HG02759 (cell line): ENCODE measurements around the gene SESN1.

Experiments
- ATAC-seq: cut with Tn5 transposase; IDR thresholded peaks from one replicate; pipeline ENCODE4 v1.9.1; 2021; ENCODE audit warnings: mild to moderate bottlenecking, moderate library complexity; ENCODE audit not compliant: unreplicated experiment

SESN1 gene

DNA sequence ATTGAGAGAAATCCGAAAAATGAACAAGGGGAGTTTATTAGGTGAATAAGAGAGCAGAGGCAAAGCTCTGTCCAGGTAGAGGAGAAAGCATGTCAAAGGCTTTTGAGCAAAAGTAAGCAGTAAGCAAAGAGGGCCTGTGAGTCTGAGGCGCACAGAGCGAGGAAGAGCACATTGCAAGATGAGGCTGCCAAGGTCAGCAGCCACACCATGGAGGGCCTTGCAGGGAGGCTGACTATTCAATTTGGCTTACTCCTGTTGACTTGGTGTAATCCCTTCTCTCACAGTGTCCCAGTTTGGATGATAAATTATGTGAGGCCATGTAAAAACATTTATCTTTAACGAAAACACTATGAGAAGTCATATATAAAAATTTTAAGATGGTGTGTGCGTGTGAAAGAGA, 32.4 kb downstream of the SESN1 start:
- ATAC-seq, result no peak

DNA sequence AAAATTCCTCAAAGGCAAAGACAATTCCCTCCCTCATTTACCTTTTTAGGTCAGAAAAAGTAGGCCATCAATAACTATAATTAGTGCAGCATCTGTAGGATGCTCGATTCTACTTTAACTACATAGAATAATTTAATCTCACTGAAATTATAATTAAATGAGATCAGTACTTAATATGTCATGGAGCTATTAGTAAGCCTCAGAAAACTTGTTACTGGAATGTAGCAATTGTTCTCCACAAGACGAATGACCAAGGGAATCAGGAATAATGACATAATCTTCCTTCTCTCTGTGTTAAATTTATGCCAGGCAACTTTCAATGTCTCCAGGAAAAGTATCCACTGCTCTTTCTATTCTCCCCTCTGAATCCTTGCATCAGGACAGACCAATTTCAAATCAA, 34.1 kb downstream of the SESN1 start:
- ATAC-seq, result no peak

DNA sequence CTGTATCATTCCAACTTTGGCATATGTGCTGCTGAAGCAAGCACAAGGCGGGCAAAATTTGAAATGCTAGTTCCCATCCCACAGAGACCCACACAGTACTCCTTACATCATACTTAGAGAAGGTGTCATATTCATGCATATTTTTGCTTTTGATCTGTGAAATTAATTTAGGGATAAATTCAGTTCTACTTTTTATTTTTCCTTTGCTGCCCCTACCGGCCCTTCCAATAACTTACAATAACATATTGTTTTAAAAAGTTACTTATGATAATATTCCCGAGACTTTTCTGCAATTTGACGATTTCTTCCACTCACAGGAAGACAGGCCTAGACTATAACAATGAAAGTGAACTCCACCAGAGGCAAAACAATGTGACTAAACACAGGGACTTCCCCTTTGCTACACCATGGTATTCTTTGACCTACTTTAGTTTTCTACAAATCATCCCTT, 35.0 kb downstream of the SESN1 start:
- ATAC-seq, result no peak

DNA sequence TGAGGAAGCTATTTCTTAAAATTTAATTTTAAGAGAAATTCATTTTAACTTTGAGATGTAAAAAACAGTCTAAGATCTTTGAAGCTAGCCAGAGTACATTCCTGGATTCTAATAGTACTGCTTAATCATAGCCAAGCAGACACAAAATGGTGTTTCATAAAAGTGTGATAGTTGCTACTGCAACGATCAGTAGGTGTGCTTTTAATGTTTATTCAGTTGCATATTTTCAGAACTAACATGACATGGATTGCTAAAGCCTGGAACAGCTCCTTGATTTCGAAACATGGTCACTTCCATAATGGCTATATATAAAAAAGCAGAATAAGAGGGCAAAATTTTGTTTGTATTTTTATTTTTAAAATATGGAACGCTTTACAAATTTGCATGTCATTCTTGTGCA, 35.5 kb downstream of the SESN1 start:
- ATAC-seq, result no peak

DNA sequence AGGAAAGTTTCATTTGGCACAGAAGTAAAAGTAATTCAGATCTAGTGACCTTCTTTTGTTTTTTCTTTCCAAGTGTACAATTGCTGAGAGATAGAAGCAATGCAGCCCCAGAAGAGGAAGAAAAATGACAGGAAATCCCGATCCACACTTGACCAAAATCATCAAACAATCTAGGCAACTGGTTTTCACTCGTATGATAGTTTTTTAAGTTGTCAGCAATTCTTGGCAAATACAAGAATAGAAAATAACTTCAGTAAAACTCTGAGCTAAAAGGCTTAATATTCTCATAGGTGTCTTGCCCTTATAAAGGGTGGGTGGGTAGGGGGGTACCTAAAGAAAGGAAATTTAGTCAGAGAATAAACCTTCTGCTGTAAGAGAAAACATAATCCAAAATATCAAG, 36.0 kb downstream of the SESN1 start:
- ATAC-seq, result no peak

DNA sequence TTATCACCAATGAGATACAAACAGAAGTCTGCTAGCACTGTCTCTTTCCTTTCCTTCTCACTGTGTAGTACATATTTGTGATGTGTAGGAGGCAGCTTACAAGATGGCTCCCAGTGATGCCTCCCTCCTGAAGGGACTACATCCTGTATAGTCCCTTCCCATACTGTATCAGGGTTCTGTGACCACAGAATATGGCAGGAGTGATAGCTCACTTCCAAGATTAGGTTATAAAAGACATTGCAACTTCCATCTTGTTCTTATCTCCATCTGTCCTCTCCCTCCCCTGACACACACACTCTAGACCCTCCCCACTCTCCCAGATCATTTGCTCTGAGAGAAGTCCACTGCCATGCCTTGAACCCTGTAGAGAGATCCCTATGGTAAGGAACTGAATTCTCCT, 38.0 kb downstream of the SESN1 start:
- no peak for ATAC-seq

DNA sequence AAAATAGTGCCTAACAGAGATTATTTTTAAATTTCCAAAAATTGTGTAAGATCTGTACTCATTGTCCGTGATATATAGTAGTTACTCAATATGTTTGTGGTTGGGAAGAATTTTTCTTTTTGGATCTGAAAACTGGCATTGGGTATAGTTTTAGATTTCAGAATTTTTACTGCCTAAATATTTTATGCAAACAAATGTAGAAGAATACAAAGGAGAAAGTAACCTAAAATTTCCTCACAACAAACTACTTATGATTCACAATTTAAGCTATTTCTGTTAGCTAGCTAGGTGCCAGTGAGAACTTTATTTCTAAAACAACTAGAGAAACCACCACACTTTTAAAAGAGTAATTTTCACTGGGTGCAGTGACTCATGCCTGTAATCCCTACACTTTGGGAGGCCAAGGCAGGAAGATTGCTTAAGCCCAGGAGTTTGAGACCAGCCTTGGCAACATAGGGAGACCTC, 38.8 kb downstream of the SESN1 start:
- ATAC-seq, result no peak

DNA sequence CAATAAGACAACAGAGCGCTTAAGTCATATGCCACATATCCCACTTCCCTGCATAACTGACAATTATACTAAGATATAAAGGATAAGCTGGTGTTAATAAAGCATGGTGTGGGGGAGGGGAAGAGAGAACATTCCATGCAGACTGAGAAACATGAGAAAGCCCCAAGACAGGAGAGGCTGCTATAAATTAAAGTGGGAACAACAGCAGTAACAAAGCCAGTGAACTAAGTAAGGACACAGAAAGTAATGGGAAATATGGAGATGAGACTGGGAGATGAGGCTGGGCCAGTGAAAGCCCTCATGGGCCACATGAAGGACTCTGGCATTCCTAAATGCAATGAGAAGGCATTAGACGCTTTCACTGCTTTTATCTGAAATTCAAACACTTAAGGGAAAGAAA, 41.3 kb downstream of the SESN1 start:
- ATAC-seq, result no peak

DNA sequence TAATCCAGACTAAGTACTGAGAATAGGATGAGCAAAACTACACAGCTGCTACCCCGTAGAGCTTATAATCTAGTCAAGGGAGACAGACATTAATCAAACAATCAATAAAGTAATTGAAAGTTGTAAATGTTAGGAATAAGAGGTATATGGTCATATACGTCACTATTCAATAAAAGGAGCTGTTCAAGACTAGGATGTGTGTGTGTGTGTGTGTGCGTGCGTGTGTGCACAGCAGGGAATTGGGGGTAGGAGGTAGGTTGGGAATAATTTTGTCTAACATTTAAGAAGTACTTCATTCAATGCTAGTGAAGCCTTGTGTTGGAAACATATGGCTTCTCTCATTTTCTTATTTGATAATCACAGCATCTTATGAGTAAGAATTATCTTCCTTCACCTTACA, 41.8 kb downstream of the SESN1 start:
- no peak for ATAC-seq

DNA sequence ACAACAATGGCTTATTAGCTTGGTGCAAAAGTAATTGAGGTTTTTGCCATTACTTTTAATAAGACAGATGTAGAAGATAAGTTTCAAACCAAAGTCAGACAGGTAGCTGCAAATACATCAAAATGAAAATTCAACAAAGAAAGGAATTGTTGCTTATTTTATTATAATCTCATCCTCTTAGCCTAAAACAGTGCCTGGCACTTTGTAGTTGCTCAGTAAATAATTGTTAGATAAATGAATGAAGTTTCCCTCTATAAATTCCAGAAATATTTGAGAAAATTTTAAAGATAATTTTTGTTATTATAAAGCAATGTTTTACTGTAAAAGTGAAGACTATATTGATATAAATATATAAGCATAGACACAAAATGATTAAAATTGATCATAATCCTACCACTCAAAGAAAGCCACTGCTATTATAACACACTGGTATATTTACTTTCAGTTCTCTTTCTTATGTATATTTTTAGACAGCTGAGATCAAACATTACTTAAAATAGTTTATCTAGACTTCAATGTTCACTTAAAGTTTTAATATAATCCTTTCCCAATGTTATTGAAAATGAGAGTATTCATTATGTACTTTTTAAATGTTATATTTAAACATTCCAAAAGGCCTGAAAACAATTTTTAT, 42.5 kb downstream of the SESN1 start:
- ATAC-seq, result no peak

DNA sequence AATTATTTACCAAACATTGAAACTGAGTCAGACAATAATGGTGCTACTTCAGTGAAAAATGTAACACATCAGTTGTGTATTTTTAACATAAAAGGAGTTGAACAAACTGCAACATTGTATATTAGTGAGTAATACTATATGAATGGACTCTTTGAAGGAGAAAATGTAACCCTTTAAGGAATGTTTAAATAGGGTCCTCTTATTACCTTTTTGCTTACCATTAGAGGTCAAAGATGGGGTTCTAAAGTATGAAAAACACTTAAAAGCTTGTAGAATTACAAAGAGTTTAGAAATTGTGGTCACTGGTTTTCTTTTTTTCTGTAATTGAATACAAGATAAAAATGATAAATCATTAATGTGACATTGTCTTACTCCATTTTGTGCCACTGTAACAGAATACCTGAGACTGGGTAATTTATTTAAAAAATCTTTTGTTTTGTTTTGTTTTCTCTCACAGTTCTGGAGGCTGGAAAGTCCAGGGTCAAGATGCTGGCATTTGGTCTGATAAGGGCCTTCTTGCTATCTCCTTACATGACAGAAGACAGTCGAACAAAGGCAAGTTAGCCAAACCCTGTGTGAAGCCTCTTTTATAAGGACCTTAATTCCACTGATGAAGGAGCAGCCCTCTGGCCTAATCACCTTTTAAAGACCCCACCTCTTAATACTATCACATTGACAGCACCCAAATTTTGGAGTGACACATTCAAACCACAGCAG, 43.2 kb downstream of the SESN1 start:
- no peak for ATAC-seq

DNA sequence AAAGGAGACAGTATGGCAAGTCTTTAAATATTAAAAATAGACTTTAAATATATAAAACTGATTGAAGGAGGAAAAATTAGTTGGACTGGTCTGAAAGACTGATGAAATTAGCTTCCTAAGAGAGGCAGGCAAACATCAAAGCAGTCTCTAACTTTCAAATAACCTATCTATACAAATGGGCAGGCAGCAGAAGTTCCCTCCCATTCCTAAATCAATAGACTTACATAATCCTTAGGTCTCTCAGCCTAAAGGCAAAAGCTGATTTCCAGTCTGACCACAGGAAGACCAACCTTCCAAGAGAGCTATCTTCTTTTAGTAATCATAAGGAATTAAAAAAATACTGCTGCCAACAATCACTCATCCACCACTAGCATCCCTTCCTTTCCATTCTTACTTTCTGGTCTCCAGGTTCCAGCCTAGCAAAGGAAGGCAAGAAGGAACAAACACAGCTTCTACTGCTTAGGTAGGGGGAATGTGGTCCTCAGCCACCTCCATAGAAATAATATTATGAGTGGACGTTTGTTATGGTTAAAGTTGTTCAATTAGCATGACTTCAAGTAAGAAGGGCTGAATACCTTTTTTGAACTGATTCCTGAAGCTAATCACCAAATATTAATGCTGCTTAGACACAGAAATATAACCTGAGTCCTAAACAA, 44.1 kb downstream of the SESN1 start:
- no peak for ATAC-seq

DNA sequence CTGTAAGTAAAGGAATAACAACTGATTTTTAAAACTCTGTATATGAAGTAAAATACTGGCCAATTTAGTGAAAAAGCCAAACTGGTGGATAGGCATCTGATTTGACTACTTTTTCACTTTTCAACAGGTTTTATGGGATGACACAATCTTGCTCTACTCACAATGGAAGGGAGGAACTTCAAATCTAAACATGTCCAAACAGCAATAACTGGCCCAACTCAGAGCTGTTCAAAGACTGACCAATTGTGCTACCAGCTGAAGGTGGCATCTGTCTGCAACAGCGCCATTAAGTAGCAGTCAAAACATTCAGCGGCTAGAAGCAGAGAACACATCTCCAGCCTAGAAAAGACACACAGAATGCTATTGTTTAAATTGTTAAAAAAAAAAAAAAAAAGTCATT, 44.6 kb downstream of the SESN1 start:
- ATAC-seq, result no peak

DNA sequence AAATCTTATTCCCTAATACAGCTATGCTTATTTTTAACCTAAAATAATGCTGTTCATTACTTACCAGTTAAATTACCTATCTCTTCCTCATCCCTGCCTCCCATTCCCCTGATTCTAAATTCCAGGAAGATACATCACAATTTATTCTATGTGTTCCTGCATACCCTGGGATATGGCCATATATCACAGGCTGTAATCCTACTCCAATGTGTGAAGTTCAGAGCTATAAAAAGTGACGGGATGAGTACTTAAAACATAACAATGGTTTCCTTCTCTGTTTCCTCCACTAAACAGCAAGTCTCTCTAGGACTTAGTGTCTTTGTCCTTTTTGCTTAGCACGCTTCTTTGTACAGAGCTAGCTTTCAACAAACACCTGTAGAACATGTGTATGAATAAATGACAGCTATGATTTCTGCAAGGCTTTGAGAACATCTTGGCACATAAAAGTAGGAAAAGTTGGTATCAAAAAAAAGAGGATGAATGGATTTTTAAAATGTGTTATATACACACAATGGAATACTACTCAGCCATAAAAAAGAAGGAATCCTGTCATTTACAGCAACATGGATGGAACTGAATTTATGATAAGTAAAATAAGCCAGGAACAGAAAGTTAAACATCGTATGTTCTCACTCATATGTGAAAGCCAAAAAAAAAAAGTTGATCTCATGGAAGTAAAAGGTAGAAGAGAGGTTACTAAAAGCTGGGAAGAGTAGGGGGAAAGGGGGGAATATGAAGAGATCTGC, 45.8 kb downstream of the SESN1 start:
- ATAC-seq, result no peak

DNA sequence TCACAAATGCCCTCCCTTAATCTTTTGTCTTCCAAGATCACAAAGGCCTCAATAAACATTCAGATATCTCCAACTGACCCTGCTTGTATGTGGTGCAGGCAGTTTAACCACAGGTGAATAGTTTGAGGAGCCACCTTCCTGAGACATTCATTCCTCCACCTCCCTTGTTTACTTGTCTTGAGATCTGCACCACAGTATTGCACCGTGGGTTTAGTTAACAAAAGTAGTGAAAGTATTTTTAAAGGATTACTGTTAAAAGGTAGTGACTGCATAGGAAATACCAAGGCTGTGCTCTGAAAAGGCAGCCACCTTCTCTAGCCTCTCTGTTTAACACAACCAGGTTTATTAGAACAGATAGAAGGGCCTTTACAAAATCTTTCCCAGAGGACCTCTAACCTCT, 46.5 kb downstream of the SESN1 start:
- ATAC-seq, result no peak

DNA sequence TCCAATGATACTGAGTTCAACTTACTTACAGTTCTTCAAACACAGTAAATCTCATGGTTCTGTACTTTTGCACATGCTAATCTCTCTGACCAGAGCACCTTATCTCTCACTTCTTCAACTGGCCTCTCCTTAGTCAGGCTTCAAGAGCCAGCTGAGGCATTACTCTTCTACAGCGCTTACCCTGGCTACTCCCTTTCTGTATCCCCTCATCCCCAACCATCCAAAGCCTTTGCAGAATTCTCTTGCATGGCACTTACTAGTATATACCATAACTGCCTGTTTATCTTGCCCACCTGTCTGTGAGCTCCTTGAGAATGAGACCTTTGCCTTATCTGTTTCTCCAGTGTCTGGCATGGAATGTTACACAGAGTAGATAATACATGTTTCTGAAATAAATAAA, 49.2 kb downstream of the SESN1 start:
- no peak for ATAC-seq

DNA sequence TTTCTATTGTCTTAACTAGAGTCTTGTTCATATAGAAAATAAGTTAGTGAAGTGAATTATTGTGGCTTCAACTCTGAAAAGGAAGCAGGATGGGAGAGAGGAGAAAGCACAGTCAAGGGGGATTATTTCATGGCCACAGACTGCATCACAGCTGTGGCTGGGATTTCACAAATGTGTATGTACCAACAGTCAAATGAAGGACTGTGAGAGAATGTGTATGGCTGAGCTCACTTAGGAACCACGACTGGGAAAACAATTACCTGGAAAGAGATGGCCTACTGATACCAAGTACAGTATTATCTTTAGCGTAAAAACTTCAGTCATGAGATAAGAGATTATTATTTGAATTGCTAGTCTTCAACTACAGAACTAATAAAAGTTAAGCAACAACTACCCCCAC, 54.9 kb downstream of the SESN1 start:
- ATAC-seq, result no peak

DNA sequence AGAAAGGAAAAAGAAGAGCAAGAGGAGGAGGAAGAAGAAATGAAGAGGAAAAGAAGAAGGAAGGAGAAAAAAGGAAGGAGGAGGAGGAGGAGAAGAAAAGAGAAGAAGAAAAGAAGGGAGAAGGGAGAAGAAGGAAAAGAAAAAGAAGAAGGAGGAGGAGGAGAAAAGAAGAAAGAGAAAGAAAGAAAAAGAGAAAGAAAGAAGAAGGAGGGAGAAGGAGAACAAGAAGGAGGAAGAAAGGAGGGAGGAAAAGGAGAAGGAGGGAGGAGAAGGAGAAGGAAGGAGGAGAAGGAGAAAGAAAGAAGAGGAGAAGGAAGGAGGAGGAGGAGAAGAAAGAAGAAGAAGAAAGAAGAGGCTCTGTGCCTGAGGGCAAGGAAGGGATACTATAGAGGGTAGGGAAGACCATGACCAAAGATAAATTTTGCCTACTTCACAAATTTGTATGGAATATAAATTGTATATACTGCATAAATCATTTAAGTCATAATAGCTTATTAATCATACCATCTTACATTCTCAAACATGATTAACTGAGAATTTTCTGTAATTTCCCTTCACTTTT, 55.7 kb downstream of the SESN1 start:
- ATAC-seq, result no peak

DNA sequence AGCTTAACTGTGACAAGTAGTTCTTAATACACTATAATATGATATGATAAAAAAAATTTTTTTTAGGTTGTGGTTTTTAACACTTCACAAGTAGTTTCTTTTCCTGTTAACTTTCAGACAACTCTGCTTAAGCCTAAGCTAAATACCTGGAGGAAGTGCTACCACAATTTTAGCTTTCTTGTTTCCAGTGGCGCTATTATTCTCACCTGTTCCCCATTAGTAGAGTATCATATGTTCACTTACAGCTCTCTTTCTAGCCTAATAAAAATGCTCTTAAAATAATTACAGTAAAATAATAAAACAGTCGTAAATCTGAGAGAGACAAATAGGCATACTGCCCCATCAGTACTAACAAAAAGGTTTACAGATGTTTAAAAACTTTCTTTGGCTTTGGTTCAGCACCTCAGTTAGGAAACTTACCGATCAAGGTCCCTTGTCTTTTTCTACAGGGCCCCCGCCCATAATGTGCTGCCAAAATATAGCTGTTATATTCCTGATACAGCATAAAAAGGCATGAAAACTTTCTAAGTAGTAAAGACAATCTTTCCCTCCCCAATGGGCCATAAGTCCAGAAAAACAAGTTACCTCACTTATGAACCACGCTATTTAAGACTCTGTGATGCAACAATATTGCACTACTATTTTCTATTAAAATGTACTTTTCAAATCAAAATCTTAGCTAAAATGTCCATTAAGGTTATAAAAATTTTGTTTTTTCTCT, 57.9 kb downstream of the SESN1 start:
- ATAC-seq, result no peak

DNA sequence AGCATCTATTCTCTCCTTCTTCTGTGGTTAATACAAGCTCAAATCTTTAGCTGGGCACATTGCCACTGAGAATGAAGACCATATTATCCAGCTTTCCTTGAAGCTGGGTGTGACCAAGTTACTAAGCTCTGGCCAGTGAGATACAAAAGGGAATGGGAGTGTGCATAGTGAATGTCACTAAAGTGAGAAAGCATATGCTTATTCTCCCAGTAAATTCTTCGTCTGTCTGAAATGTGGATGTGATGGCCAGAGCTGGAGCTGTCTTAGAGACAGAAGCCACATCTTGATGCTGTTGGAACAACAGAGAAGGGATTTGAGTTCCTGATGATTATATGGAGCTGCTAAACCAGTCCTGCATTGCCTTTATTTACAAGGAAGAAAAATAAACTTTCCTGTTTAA, 60.1 kb downstream of the SESN1 start:
- ATAC-seq, result no peak

DNA sequence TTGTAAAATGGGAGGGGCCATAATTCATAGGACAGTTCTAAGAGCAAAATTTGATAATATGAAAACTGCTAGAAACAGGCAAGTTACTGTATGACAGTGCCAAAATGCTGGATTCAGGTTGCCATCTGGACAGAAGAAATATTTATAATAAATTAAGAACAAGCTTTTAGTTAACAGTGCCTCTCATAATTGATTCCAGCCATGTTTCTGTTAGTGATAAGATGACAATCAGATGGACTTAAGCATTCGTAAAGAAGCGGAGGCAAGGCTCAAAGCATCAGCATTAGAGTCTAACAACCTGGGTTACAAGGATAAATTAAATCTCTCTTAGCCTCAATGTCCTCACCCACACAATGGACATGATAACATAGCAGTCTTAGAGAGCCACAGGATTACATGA, 61.0 kb downstream of the SESN1 start:
- no peak for ATAC-seq
